T-cell (primary cell): ENCODE data around the gene CCDC40. TPM values are rescaled to one million over a fixed set of nuclear protein-coding genes. Genes with fewer than 3 reads are reported as not detected.
A peak's percentile ranks its signal among the peaks of the same experiment; 100 is the strongest.

ENCODE experiments used
- ATAC-seq, 4 experiments: fragments of 200-7000 bp in 3 of 4; fragments of 150-1000 bp in 1 of 4; cut with Tn5 transposase; replicated peaks in 1 of 4; 1 replicate in 3 of 4; 2 replicates in 1 of 4; pipeline ENCODE4 v1.10.0; 2021; ENCODE audit warnings: moderate library complexity in 3 of 4, mild to moderate bottlenecking in 2 of 4, moderate number of reproducible peaks in 1 of 4
- CTCF ChIA-PET, 2 donors: fragments of 300-600 bp; sonication (Branson Sonifier 250); formaldehyde crosslinking; loops; one replicate each; lab custom pipeline; 2022; ENCODE audit warnings: antibody characterized with exemption in 2 of 2; lab: Charles Lee
- POLR2A ChIA-PET, 2 donors: fragments of 300-600 bp; sonication (Branson Sonifier 250); formaldehyde crosslinking; loops; one replicate each; lab custom pipeline; 2022; ENCODE audit warnings: antibody characterized with exemption in 2 of 2; lab: Charles Lee
- DNase-seq, 35 experiments: peaks; one replicate each; pipeline versions ENCODE4 v3.0.0 to v3.0.0-alpha.2; 2013 to 2023
- H3K27ac ChIP-seq: one replicate; pipeline ENCODE4 v1.5.1; 2013; ENCODE audit warnings: low read length
- H3K27me3 ChIP-seq, 2 experiments: replicated peaks in 1 of 2; 1 replicate in 1 of 2; 2 replicates in 1 of 2; pipeline versions ENCODE4 v1.6.1 to v1.7.0; 2013; ENCODE audit warnings: low read length in 1 of 2, mixed read lengths in 1 of 2; ENCODE audit not compliant: control insufficient read depth in 2 of 2, insufficient read depth in 2 of 2; ENCODE audit errors: extremely low read depth in 1 of 2
- H3K36me3 ChIP-seq, 2 donors: 1 replicate in 1 of 2; 2 replicates in 1 of 2; pipeline versions ENCODE4 v1.6.1 to v1.7.0; 2013; ENCODE audit warnings: low read length in 1 of 2; ENCODE audit not compliant: control insufficient read depth in 2 of 2, insufficient read depth in 1 of 2; ENCODE audit errors: extremely low read depth in 1 of 2
- H3K4me1 ChIP-seq, 2 experiments: 1 replicate in 1 of 2; 2 replicates in 1 of 2; pipeline versions ENCODE4 v1.6.1 to v1.7.0; 2013; ENCODE audit warnings: low read length in 2 of 2, mixed read lengths in 1 of 2; ENCODE audit not compliant: insufficient read depth in 2 of 2, control insufficient read depth in 1 of 2; ENCODE audit errors: extremely low read depth in 1 of 2
- H3K4me3 ChIP-seq, 2 donors: 1 replicate in 1 of 2; 2 replicates in 1 of 2; pipeline versions ENCODE4 v1.5.1 to v1.7.0; 2013; ENCODE audit warnings: mild to moderate bottlenecking in 2 of 2, low read length in 1 of 2, moderate library complexity in 1 of 2; ENCODE audit not compliant: control insufficient read depth in 1 of 2; ENCODE audit errors: extremely low read depth in 1 of 2
- H3K9me3 ChIP-seq: 2 replicates; pipeline ENCODE4 v1.7.0; 2013
- H3K27ac Mint-ChIP-seq, 2 donors: one replicate each; pipeline ENCODE4 v1.8.0; 2020 to 2021; ENCODE audit warnings: mild to moderate bottlenecking in 2 of 2, mixed read lengths in 2 of 2
- H3K27me3 Mint-ChIP-seq, 2 donors: one replicate each; pipeline ENCODE4 v1.8.0; 2021 to 2022; ENCODE audit warnings: mixed read lengths in 2 of 2
- H3K36me3 Mint-ChIP-seq: one replicate; pipeline ENCODE4 v1.8.0; 2021; ENCODE audit warnings: mixed read lengths
- H3K4me1 Mint-ChIP-seq, 3 donors: one replicate each; pipeline ENCODE4 v1.8.0; 2020 to 2022; ENCODE audit warnings: mixed read lengths in 3 of 3, mild to moderate bottlenecking in 1 of 3
- H3K4me3 Mint-ChIP-seq, 3 donors: one replicate each; pipeline ENCODE4 v1.8.0; 2020 to 2022; ENCODE audit warnings: mild to moderate bottlenecking in 3 of 3, mixed read lengths in 3 of 3, moderate library complexity in 3 of 3
- H3K9me3 Mint-ChIP-seq, 3 donors: one replicate each; pipeline ENCODE4 v1.8.0; 2020 to 2022; ENCODE audit warnings: mixed read lengths in 3 of 3
- WGBS: methylation state at CpG from one replicate; pipeline ENCODE4 v1.1.5; 2013; ENCODE audit warnings: missing lambda C conversion rate; ENCODE audit not compliant: insufficient coverage; 5-methylcytosine and 5-hydroxymethylcytosine counted together
- total RNA-seq, 35 experiments: library from RNA in 6 of 35; stranded (reverse) in 6 of 35; fragments of 120-200 nt in 1 of 35; gene quantifications; one replicate each; pipeline versions ENCODE4 v1.2.1 to v1.2.4 and lab custom pipeline; 2013 to 2026

CCDC40 gene
- total RNA-seq, 5 donors from 2014 or later (not counting 1 experiment from before 2014, with no cell fraction given), result 0.70 to 3.1 (median 1.4) TPM

DNA sequence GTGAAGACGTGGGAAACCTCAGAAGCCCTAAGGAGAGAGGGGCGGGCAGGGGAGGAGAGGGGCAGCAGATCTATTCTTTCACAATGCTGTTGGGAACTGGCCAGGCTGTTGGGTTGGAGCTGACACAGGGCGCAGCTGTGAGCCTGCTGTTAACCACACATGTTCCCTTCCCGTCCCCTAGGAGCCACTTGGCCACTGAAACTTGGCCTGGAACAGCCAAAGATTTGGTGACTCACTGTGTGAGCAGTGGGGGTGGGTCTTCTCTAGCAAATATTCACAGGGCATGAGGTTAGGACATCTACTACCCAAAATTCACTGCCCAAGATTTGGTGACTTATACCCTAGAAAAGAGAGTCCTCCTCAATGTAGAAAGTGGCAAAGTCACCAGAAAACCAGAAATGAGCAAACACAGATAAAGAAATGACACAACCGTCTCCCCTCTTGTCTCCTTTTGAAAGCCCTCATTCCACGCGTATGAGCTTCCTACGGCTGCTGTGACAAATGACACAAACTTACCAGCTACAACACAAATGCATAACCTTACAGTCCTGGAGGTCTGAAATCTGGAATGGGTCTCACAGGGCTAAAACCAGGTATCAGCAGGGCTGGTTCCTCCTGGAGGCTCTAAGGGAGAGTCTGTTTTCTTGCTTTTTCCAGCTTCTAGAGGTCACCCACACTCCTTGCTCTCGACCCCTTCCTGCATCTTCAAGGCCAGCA is 7.0 kb upstream of the CCDC40 start:
- Histone ChIP-seq H3K27ac (no peak overlapping the region), H3K4me1 (no peaks in the 10 kb centered on the region), H3K27me3 (peaks cover 0 to 8% of the 10 kb centered on the region in 2 experiments), H3K4me3 (no peak overlapping the region), H3K36me3 (no peaks in the 10 kb centered on the region), H3K9me3 (no peaks in the 10 kb centered on the region)
- Mint-ChIP-seq H3K27me3 (peaks cover 0 to 2% of the 10 kb centered on the region in 2 donors), H3K4me1 (peaks cover 0 to under 1% (median 0%) of the 10 kb centered on the region in 3 donors), H3K9me3 (no peaks in the 10 kb centered on the region), H3K4me3 (no peak overlapping the region), H3K27ac (no peak overlapping the region), H3K36me3 (no peaks in the 10 kb centered on the region)
- ATAC-seq, result no peak
- ChIA-PET CTCF (no interaction called here), POLR2A (no interaction called here)
- WGBS, result 64% methylated on average over 5 of the region's 9 CpGs
- no peak for DNase-seq

GRCh38 chr17:80030730-80031410 is 5.6 kb upstream of the CCDC40 start:
- ATAC-seq, result no peak
- POLR2A ChIA-PET, result interaction anchor here (0.5 to 0.6 kb wide), 2 partner anchors 13 to 32 kb away, joined by 3 to 4 read pairs; no protein-coding TSS in a partner anchor
- Histone ChIP-seq H3K27me3 (peaks cover 0 to 12% of the 10 kb centered on the region in 2 experiments), H3K27ac (no peak overlapping the region), H3K4me1 (peaks cover 3 to 9% of the 10 kb centered on the region in 2 experiments), H3K9me3 (no peaks in the 10 kb centered on the region), H3K36me3 (no peaks in the 10 kb centered on the region), H3K4me3 (no peak overlapping the region)
- Mint-ChIP-seq H3K4me3 (no peak overlapping the region), H3K27me3 (peaks cover 0 to 10% of the 10 kb centered on the region in 2 donors), H3K36me3 (no peaks in the 10 kb centered on the region), H3K4me1 (peaks cover 7 to 10% (median 7%) of the 10 kb centered on the region in 3 donors), H3K27ac (no peak overlapping the region), H3K9me3 (no peaks in the 10 kb centered on the region)
- 88% methylated on average over 18 of the region's 25 CpGs for WGBS
- CTCF ChIA-PET, result no interaction called here
- no peak for DNase-seq

GRCh38 chr17:80031691-80032430 is 4.6 kb upstream of the CCDC40 start:
- H3K27ac Mint-ChIP-seq, result no peak overlapping the region
- WGBS, result 96% methylated on average over 9 of the region's 12 CpGs
- H3K4me3 ChIP-seq, result no peak overlapping the region

DNA sequence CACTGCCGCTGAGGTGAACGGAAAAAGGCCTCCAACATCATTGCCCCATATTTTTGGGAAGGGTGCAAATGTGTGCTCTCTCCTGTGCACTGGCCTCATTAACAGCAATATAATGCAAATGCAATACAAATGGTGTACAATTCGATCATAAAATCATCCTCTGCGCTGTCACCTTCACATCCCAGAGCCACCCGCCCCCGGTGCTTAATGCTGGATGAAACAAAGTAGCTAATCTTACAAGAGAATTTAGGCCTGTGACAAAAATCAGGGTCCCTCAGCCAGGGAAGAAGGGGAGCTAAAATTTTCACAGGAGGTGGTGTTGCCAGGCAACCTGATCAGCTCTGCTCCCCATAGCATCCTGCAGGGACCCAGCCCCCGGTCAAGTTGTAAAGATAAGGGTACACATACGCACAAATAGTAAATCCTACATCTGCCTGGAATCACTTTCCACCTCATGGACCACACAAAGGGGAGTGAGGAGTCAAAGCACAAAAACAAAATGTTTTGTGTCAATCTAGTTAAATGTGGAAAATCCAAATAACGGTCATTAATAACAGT is 3.7 kb upstream of the CCDC40 start:
- no peaks in the 10 kb centered on the region for H3K9me3 Mint-ChIP-seq
- POLR2A ChIA-PET, result no interaction called here
- no peak overlapping the region for H3K27ac ChIP-seq
- no peaks in the 10 kb centered on the region for H3K9me3 ChIP-seq
- no peak overlapping the region for H3K4me3 ChIP-seq
- CTCF ChIA-PET, result interaction anchor here in 1 of 2 donors (0.6 kb wide), 1 partner anchor 632 kb away, joined by 3 read pairs; no protein-coding TSS in a partner anchor
- peaks cover 3 to 21% of the 10 kb centered on the region in 2 experiments for H3K4me1 ChIP-seq
- no peaks in the 10 kb centered on the region for H3K36me3 ChIP-seq
- no peak overlapping the region for H3K27ac Mint-ChIP-seq
- peaks cover 0 to 19% of the 10 kb centered on the region in 2 experiments for H3K27me3 ChIP-seq
- no peak overlapping the region for H3K4me3 Mint-ChIP-seq
- peaks cover 10 to 17% (median 11%) of the 10 kb centered on the region in 3 donors for H3K4me1 Mint-ChIP-seq
- WGBS, result no CpG with 5 or more reads among the region's 9 CpGs
- no peaks in the 10 kb centered on the region for H3K36me3 Mint-ChIP-seq
- DNase-seq, result no peak
- H3K27me3 Mint-ChIP-seq, result peaks cover 0 to 10% of the 10 kb centered on the region in 2 donors
- no peak for ATAC-seq

More at GRCh38 chr17:80031691-80032430, 4.6 kb upstream of the CCDC40 start:
- H3K9me3 Mint-ChIP-seq, result no peaks in the 10 kb centered on the region
- CTCF ChIA-PET, result interaction anchor here in 1 of 2 donors (0.6 kb wide), 1 partner anchor 34 kb away, joined by 7 read pairs; no protein-coding TSS in a partner anchor
- no peak overlapping the region for H3K27ac ChIP-seq
- H3K36me3 ChIP-seq, result no peaks in the 10 kb centered on the region
- peaks cover 0 to 15% of the 10 kb centered on the region in 2 experiments for H3K27me3 ChIP-seq
- no peaks in the 10 kb centered on the region for H3K36me3 Mint-ChIP-seq
- peaks cover 0 to 10% of the 10 kb centered on the region in 2 donors for H3K27me3 Mint-ChIP-seq
- POLR2A ChIA-PET, result no interaction called here
- ATAC-seq, result no peak
- H3K4me1 Mint-ChIP-seq, result peaks cover 7 to 12% (median 7%) of the 10 kb centered on the region in 3 donors
- H3K4me1 ChIP-seq, result peaks cover 3 to 17% of the 10 kb centered on the region in 2 experiments
- no peaks in the 10 kb centered on the region for H3K9me3 ChIP-seq
- DNase-seq, result no peak
- H3K4me3 Mint-ChIP-seq, result no peak overlapping the region

GRCh38 chr17:80033840-80034239 is 2.6 kb upstream of the CCDC40 start:
- Histone ChIP-seq H3K36me3 (no peaks in the 10 kb centered on the region), H3K9me3 (no peaks in the 10 kb centered on the region), H3K27me3 (peaks cover 0 to 22% of the 10 kb centered on the region in 2 experiments), H3K4me1 (peaks cover 3 to 21% of the 10 kb centered on the region in 2 experiments), H3K27ac (no peak overlapping the region), H3K4me3 (no peak overlapping the region)
- ATAC-seq (no peak), DNase-seq (no peak)
- H3K36me3 Mint-ChIP-seq, result no peaks in the 10 kb centered on the region
- H3K9me3 Mint-ChIP-seq, result no peaks in the 10 kb centered on the region
- peaks cover 10 to 17% (median 11%) of the 10 kb centered on the region in 3 donors for H3K4me1 Mint-ChIP-seq
- H3K27me3 Mint-ChIP-seq, result peaks cover 4 to 12% of the 10 kb centered on the region in 2 donors
- ChIA-PET CTCF (no interaction called here), POLR2A (interaction anchor here in 1 of 2 donors (0.7 kb wide), 1 partner anchor 37 kb away, joined by 12 read pairs; no protein-coding TSS in a partner anchor)
- peak overlapping the region; percentile 44 to 92 (median 49) for H3K4me3 Mint-ChIP-seq
- no peak overlapping the region for H3K27ac Mint-ChIP-seq
- 86% methylated on average over 2 of the region's 4 CpGs for WGBS
